ENCODE results near the gene SLC8A1. TPM values are rescaled to one million over a fixed set of nuclear protein-coding genes. Genes with fewer than 3 reads are reported as not detected.

Gene SLC8A1
- total RNA-seq, 6 donors from 2014 or later: 21.8 to 58.6 (median 25.3) TPM

- no peaks in the 10 kb centered on the region for H3K9me3 ChIP-seq
- WGBS, 2 donors: 77 to 100% methylated on average over 2 of the region's 2 CpGs
- no peak for TF ChIP-seq CTCF (IDR thresholded peaks at IDR 0.05)
- TF ChIP-seq EP300 (IDR thresholded peaks at IDR 0.05): no peak
- TF ChIP-seq POLR2AphosphoS5 (IDR thresholded peaks at IDR 0.05): no peak
- no peak for TF ChIP-seq POLR2A (IDR thresholded peaks at IDR 0.05)
- H3K4me1 ChIP-seq: peaks cover 2 to 5% (median 4%) of the 10 kb centered on the region in 4 donors
- DNase-seq: no peak
- H3K4me3 ChIP-seq: no peak overlapping the region
- no peak overlapping the region for H3K27ac ChIP-seq
- no peaks in the 10 kb centered on the region for H3K27me3 ChIP-seq
- no peaks in the 10 kb centered on the region for H3K36me3 ChIP-seq
- ATAC-seq (ENCODE audit: low FRiP score in 2 of 2): no peak
Observed at GRCh38 chr2:40169430-40169829, 282.5 kb downstream of the SLC8A1 start.

GRCh38 chr2:40168546-40168945 lies 283.3 kb downstream of the SLC8A1 start:
- 22 to 73% methylated on average over 1 of the region's 1 CpG for WGBS, 2 donors
- Histone ChIP-seq H3K27me3 (no peaks in the 10 kb centered on the region), H3K36me3 (no peaks in the 10 kb centered on the region), H3K4me1 (peaks cover 3 to 5% (median 5%) of the 10 kb centered on the region in 4 donors), H3K4me3 (no peak overlapping the region), H3K9me3 (no peaks in the 10 kb centered on the region), H3K27ac (no peak overlapping the region)
- ATAC-seq (ENCODE audit: low FRiP score in 2 of 2) (no peak), DNase-seq (no peak)
- no peak for TF ChIP-seq POLR2AphosphoS5 (IDR thresholded peaks at IDR 0.05)
- TF ChIP-seq CTCF (IDR thresholded peaks at IDR 0.05): no peak
- no peak for TF ChIP-seq EP300 (IDR thresholded peaks at IDR 0.05)
- no peak for TF ChIP-seq POLR2A (IDR thresholded peaks at IDR 0.05)

GRCh38 chr2:40168032-40168431 lies 283.9 kb downstream of the SLC8A1 start:
- no peaks in the 10 kb centered on the region for H3K36me3 ChIP-seq
- ATAC-seq (ENCODE audit: low FRiP score in 2 of 2) (peak in 1 of 2 donors; percentile 67), DNase-seq (no peak)
- 48 to 68% methylated on average over 4 of the region's 4 CpGs for WGBS, 2 donors
- H3K9me3 ChIP-seq: no peaks in the 10 kb centered on the region
- H3K27ac ChIP-seq: no peak overlapping the region
- no peak overlapping the region for H3K4me3 ChIP-seq
- peaks cover 3 to 5% (median 5%) of the 10 kb centered on the region in 4 donors for H3K4me1 ChIP-seq
- H3K27me3 ChIP-seq: no peaks in the 10 kb centered on the region
- TF ChIP-seq POLR2A (IDR thresholded peaks at IDR 0.05) (no peak), EP300 (IDR thresholded peaks at IDR 0.05) (no peak), CTCF (IDR thresholded peaks at IDR 0.05) (no peak), POLR2AphosphoS5 (IDR thresholded peaks at IDR 0.05) (no peak)

- Histone ChIP-seq H3K27ac (no peak overlapping the region), H3K27me3 (no peaks in the 10 kb centered on the region), H3K4me1 (peaks cover 3 to 5% (median 5%) of the 10 kb centered on the region in 4 donors), H3K4me3 (no peak overlapping the region), H3K9me3 (no peaks in the 10 kb centered on the region), H3K36me3 (no peaks in the 10 kb centered on the region)
- 57 to 62% methylated on average over 2 of the region's 2 CpGs for WGBS, 2 donors
- no peak for DNase-seq
- ATAC-seq (ENCODE audit: low FRiP score in 2 of 2): no peak
- TF ChIP-seq POLR2AphosphoS5 (IDR thresholded peaks at IDR 0.05) (no peak), EP300 (IDR thresholded peaks at IDR 0.05) (no peak), CTCF (IDR thresholded peaks at IDR 0.05) (no peak)
Observed at GRCh38 chr2:40166006-40166405, 285.9 kb downstream of the SLC8A1 start.

- Histone ChIP-seq H3K4me1 (peaks cover 3 to 5% (median 5%) of the 10 kb centered on the region in 4 donors), H3K4me3 (no peak overlapping the region), H3K36me3 (no peaks in the 10 kb centered on the region), H3K27ac (peak overlapping the region in 3 of 4 donors; percentile 2 to 30 (median 28)), H3K9me3 (no peaks in the 10 kb centered on the region), H3K27me3 (no peaks in the 10 kb centered on the region)
- ATAC-seq (ENCODE audit: low FRiP score in 2 of 2) (no peak), DNase-seq (no peak)
- WGBS, 2 donors: 37 to 47% methylated on average over 4 of the region's 4 CpGs
- TF ChIP-seq EP300 (IDR thresholded peaks at IDR 0.05) (no peak), POLR2A (IDR thresholded peaks at IDR 0.05) (no peak), CTCF (IDR thresholded peaks at IDR 0.05) (no peak), POLR2AphosphoS5 (IDR thresholded peaks at IDR 0.05) (no peak)
Observed at GRCh38 chr2:40165509-40165844, 286.4 kb downstream of the SLC8A1 start.

Measured in upper lobe of left lung (tissue), 6 donors.